ENCODE results near the gene H2BK1.

DNA sequence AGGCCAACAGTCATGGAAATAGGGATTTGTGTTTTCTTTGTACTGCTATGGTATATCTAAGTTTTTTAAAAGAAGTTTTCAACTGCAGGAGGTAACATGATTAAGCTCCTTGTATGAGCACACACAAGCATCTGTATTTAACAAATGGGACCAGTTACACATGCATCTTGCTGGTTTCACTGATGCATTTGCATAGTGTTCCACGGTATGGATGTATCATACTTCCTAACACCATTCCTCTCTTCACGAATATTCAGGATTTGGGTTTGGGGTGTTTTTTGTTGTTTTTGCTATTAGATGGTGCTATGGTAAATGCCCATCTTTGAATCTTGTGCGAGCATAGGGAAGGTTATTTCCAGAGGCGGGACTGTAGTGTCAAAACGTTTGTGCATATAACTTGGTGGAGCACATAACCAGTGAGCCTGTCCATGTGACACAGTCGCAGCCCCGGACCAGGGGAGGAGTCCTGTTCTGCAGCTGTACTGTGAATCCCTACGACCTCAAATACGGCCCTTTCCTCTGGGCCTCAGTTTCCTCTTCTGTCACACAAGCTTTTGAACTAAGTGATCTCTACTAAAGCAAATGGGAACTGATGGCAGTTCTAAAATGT, 1.9 kb downstream of the H2BK1 start:
- TF ChIP-seq, protein P1, sequence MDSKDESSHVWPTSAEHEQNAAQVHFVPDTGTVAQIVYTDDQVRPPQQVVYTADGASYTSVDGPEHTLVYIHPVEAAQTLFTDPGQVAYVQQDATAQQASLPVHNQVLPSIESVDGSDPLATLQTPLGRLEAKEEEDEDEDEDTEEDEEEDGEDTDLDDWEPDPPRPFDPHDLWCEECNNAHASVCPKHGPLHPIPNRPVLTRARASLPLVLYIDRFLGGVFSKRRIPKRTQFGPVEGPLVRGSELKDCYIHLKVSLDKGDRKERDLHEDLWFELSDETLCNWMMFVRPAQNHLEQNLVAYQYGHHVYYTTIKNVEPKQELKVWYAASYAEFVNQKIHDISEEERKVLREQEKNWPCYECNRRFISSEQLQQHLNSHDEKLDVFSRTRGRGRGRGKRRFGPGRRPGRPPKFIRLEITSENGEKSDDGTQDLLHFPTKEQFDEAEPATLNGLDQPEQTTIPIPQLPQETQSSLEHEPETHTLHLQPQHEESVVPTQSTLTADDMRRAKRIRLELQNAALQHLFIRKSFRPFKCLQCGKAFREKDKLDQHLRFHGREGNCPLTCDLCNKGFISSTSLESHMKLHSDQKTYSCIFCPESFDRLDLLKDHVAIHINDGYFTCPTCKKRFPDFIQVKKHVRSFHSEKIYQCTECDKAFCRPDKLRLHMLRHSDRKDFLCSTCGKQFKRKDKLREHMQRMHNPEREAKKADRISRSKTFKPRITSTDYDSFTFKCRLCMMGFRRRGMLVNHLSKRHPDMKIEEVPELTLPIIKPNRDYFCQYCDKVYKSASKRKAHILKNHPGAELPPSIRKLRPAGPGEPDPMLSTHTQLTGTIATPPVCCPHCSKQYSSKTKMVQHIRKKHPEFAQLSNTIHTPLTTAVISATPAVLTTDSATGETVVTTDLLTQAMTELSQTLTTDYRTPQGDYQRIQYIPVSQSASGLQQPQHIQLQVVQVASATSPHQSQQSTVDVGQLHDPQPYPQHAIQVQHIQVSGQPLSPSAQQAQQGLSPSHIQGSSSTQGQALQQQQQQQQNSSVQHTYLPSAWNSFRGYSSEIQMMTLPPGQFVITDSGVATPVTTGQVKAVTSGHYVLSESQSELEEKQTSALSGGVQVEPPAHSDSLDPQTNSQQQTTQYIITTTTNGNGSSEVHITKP (CRISPR knock-in tag; IDR thresholded peaks at IDR 0.05; ENCODE audit: low read depth): no peak
- TF ChIP-seq, protein P2, sequence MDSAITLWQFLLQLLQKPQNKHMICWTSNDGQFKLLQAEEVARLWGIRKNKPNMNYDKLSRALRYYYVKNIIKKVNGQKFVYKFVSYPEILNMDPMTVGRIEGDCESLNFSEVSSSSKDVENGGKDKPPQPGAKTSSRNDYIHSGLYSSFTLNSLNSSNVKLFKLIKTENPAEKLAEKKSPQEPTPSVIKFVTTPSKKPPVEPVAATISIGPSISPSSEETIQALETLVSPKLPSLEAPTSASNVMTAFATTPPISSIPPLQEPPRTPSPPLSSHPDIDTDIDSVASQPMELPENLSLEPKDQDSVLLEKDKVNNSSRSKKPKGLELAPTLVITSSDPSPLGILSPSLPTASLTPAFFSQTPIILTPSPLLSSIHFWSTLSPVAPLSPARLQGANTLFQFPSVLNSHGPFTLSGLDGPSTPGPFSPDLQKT (CRISPR knock-in tag; IDR thresholded peaks at IDR 0.05; ENCODE audit: borderline replicate concordance): no peak
- TF ChIP-seq CHD4 (IDR thresholded peaks at IDR 0.05; ENCODE audit: borderline replicate concordance, low read length): no peak
- TF ChIP-seq RFX1 (IDR thresholded peaks at IDR 0.05): no peak
- TF ChIP-seq, protein P3, sequence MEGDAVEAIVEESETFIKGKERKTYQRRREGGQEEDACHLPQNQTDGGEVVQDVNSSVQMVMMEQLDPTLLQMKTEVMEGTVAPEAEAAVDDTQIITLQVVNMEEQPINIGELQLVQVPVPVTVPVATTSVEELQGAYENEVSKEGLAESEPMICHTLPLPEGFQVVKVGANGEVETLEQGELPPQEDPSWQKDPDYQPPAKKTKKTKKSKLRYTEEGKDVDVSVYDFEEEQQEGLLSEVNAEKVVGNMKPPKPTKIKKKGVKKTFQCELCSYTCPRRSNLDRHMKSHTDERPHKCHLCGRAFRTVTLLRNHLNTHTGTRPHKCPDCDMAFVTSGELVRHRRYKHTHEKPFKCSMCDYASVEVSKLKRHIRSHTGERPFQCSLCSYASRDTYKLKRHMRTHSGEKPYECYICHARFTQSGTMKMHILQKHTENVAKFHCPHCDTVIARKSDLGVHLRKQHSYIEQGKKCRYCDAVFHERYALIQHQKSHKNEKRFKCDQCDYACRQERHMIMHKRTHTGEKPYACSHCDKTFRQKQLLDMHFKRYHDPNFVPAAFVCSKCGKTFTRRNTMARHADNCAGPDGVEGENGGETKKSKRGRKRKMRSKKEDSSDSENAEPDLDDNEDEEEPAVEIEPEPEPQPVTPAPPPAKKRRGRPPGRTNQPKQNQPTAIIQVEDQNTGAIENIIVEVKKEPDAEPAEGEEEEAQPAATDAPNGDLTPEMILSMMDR (CRISPR knock-in tag; IDR thresholded peaks at IDR 0.05): no peak
- no peak for TF ChIP-seq ZNF570 (CRISPR knock-in tag; IDR thresholded peaks at IDR 0.05; ENCODE audit: borderline replicate concordance)
- TF ChIP-seq CBX5 (CRISPR knock-in tag; IDR thresholded peaks at IDR 0.05; ENCODE audit: borderline replicate concordance): no peak
- TF ChIP-seq, protein P4, sequence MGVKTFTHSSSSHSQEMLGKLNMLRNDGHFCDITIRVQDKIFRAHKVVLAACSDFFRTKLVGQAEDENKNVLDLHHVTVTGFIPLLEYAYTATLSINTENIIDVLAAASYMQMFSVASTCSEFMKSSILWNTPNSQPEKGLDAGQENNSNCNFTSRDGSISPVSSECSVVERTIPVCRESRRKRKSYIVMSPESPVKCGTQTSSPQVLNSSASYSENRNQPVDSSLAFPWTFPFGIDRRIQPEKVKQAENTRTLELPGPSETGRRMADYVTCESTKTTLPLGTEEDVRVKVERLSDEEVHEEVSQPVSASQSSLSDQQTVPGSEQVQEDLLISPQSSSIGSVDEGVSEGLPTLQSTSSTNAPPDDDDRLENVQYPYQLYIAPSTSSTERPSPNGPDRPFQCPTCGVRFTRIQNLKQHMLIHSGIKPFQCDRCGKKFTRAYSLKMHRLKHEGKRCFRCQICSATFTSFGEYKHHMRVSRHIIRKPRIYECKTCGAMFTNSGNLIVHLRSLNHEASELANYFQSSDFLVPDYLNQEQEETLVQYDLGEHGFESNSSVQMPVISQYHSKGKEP (CRISPR knock-in tag; IDR thresholded peaks at IDR 0.05): no peak
- TF ChIP-seq, protein P5, sequence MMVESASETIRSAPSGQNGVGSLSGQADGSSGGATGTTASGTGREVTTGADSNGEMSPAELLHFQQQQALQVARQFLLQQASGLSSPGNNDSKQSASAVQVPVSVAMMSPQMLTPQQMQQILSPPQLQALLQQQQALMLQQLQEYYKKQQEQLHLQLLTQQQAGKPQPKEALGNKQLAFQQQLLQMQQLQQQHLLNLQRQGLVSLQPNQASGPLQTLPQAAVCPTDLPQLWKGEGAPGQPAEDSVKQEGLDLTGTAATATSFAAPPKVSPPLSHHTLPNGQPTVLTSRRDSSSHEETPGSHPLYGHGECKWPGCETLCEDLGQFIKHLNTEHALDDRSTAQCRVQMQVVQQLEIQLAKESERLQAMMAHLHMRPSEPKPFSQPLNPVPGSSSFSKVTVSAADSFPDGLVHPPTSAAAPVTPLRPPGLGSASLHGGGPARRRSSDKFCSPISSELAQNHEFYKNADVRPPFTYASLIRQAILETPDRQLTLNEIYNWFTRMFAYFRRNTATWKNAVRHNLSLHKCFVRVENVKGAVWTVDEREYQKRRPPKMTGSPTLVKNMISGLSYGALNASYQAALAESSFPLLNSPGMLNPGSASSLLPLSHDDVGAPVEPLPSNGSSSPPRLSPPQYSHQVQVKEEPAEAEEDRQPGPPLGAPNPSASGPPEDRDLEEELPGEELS (CRISPR knock-in tag; IDR thresholded peaks at IDR 0.05): no peak
- TF ChIP-seq ARID2 (CRISPR knock-in tag; IDR thresholded peaks at IDR 0.05; ENCODE audit: borderline replicate concordance): no peak
- no peak for TF ChIP-seq ZFP36 (IDR thresholded peaks at IDR 0.05; ENCODE audit: borderline replicate concordance, low read depth, low read length, partially characterized antibody)
- TF ChIP-seq, protein P6, sequence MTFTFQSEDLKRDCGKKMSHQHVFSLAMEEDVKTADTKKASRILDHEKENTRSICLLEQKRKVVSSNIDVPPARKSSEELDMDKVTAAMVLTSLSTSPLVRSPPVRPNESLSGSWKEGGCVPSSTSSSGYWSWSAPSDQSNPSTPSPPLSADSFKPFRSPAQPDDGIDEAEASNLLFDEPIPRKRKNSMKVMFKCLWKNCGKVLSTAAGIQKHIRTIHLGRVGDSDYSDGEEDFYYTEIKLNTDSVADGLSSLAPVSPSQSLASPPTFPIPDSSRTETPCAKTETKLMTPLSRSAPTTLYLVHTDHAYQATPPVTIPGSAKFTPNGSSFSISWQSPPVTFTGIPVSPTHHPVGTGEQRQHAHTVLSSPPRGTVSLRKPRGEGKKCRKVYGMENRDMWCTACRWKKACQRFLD (CRISPR knock-in tag; IDR thresholded peaks at IDR 0.05; ENCODE audit: borderline replicate concordance): no peak
